Fibroblast of mammary gland (primary cell): ENCODE data around the gene TVP23A.

Experiments used
- DNase-seq: peaks from one replicate; pipeline ENCODE4 v3.0.0-alpha.2; 2010; ENCODE audit warnings: low read depth
- H3K4me3 ChIP-seq: 2 replicates; pipeline ENCODE4 v1.5.1; 2011; ENCODE audit warnings: low read depth, mild to moderate bottlenecking, low read length, moderate library complexity; ENCODE audit not compliant: control insufficient read depth
- CTCF ChIP-seq: conservative IDR thresholded peaks from 2 replicates; pipeline ENCODE4 v1.5.1; 2011; ENCODE audit warnings: low read depth, low read length, inconsistent platforms; ENCODE audit not compliant: control insufficient read depth, insufficient read depth

TVP23A gene

GRCh38 chr16:10817963-10818941 lies at the start of gene TVP23A:
Gene TVP23A (minus strand): TSS chr16:10818794. CDS start chr16:10818493, 301 bp downstream.
- TF ChIP-seq CTCF, result no peak
- no peak within 1 kb of the TSS for H3K4me3 ChIP-seq
- no peak for DNase-seq

GRCh38 chr16:10868104-10868595 lies 49.6 kb upstream of the TVP23A start:
- H3K4me3 ChIP-seq, result no peak overlapping the region
- TF ChIP-seq CTCF, result no peak
- no peak for DNase-seq

- no peak overlapping the region for H3K4me3 ChIP-seq
- DNase-seq, result no peak
- TF ChIP-seq CTCF, result no peak
Observed at GRCh38 chr16:10867199-10867598, 48.6 kb upstream of the TVP23A start.

GRCh38 chr16:10865991-10866966 lies 47.7 kb upstream of the TVP23A start:
- no peak for TF ChIP-seq CTCF

GRCh38 chr16:10862438-10862837 lies 43.8 kb upstream of the TVP23A start:
- no peak overlapping the region for H3K4me3 ChIP-seq
- DNase-seq, result peak; percentile 88
- no peak for TF ChIP-seq CTCF

More at GRCh38 chr16:10865991-10866966, 47.7 kb upstream of the TVP23A start:
- no peak overlapping the region for H3K4me3 ChIP-seq
- DNase-seq, result no peak

- no peak for DNase-seq
- no peak overlapping the region for H3K4me3 ChIP-seq
- TF ChIP-seq CTCF, result no peak
Observed at GRCh38 chr16:10859658-10860057, 41.1 kb upstream of the TVP23A start.
